Peyer's patch (tissue), 4 donors: Measurements from ENCODE around the gene CSF3R. TPM values are rescaled to one million over a fixed set of nuclear protein-coding genes. Genes with fewer than 3 reads are reported as not detected.

Experiments used
- DNase-seq, 3 donors: peaks; one replicate each; pipeline ENCODE4 v3.0.0-alpha.2; 2017 to 2019
- H3K27ac ChIP-seq, 4 donors: fragments of 200-600 bp; sonication (generic); one replicate each; pipeline ENCODE4 v1.5.1; 2016 to 2019
- H3K27me3 ChIP-seq, 2 donors: fragments of 200-600 bp; sonication (generic); one replicate each; pipeline ENCODE4 v1.5.1; 2019
- H3K36me3 ChIP-seq, 3 donors: fragments of 200-600 bp; sonication (generic); one replicate each; pipeline ENCODE4 v1.5.1; 2016 to 2019
- H3K4me1 ChIP-seq, 4 donors: fragments of 200-600 bp; sonication (generic); one replicate each; pipeline ENCODE4 v1.5.1; 2016 to 2019
- H3K4me3 ChIP-seq, 4 donors: fragments of 200-600 bp; sonication (generic); 1 replicate in 3 of 4; 2 replicates in 1 of 4; pipeline ENCODE4 v1.5.1; 2016 to 2019; ENCODE audit warnings: mild to moderate bottlenecking in 1 of 4
- H3K9me3 ChIP-seq, 4 donors: fragments of 200-600 bp; sonication (generic); one replicate each; pipeline ENCODE4 v1.5.1; 2016 to 2019; ENCODE audit warnings: mild to moderate bottlenecking in 1 of 4
- CTCF ChIP-seq, 6 experiments: fragments of 450-650 bp in 4 of 6; fragments of 200-600 bp in 2 of 6; sonication (generic) in 1 of 6; IDR thresholded peaks; one replicate each; pipeline ENCODE4 v1.5.1; 2017 to 2019; ENCODE audit warnings: antibody characterized with exemption in 6 of 6, mild to moderate bottlenecking in 3 of 6, moderate library complexity in 1 of 6
- POLR2A ChIP-seq, 2 donors: fragments of 450-650 bp; IDR thresholded peaks; one replicate each; pipeline ENCODE4 v1.5.1; 2017; ENCODE audit warnings: antibody characterized with exemption in 2 of 2, mild to moderate bottlenecking in 2 of 2, moderate library complexity in 2 of 2
- total RNA-seq, 4 donors: library from RNA; depleted of rRNA; stranded (reverse); fragments of >200 nt; gene quantifications; one replicate each; pipeline ENCODE4 v1.1.0, GENCODE V29; 2016

CSF3R gene
- total RNA-seq, 4 donors from 2014 or later = 1.6 to 41.3 (median 4.2) TPM

GRCh38 chr1:36516372-36517010, 33.8 kb upstream of the CSF3R start:
- DNase-seq = peak in 2 of 3 donors; percentile 31 to 65
- no peak overlapping the region for H3K27ac ChIP-seq
- no peak overlapping the region for H3K4me3 ChIP-seq
- H3K27me3 ChIP-seq = no peaks in the 10 kb centered on the region
- no peaks in the 10 kb centered on the region for H3K4me1 ChIP-seq
- H3K36me3 ChIP-seq = no peaks in the 10 kb centered on the region
- TF ChIP-seq CTCF (IDR thresholded peaks at IDR 0.05) (peak; percentile 12 to 69 (median 54)), POLR2A (IDR thresholded peaks at IDR 0.05) (no peak)
- H3K9me3 ChIP-seq = no peaks in the 10 kb centered on the region

- Histone ChIP-seq H3K9me3 (no peaks in the 10 kb centered on the region), H3K4me1 (no peaks in the 10 kb centered on the region), H3K27me3 (no peaks in the 10 kb centered on the region), H3K27ac (no peak overlapping the region), H3K4me3 (no peak overlapping the region), H3K36me3 (no peaks in the 10 kb centered on the region)
- TF ChIP-seq CTCF (IDR thresholded peaks at IDR 0.05) (no peak), POLR2A (IDR thresholded peaks at IDR 0.05) (no peak)
- DNase-seq = no peak
Observed at GRCh38 chr1:36515315-36516138, 32.8 kb upstream of the CSF3R start.

- no peak for DNase-seq
- H3K4me3 ChIP-seq = no peak overlapping the region
Observed at GRCh38 chr1:36514501-36514900, 31.8 kb upstream of the CSF3R start.

GRCh38 chr1:36513676-36514473, 31.2 kb upstream of the CSF3R start:
- no peaks in the 10 kb centered on the region for H3K36me3 ChIP-seq
- DNase-seq = no peak
- H3K27ac ChIP-seq = no peak overlapping the region
- no peak overlapping the region for H3K4me3 ChIP-seq
- H3K4me1 ChIP-seq = no peaks in the 10 kb centered on the region
- no peaks in the 10 kb centered on the region for H3K27me3 ChIP-seq
- H3K9me3 ChIP-seq = no peaks in the 10 kb centered on the region
- no peak for TF ChIP-seq CTCF (IDR thresholded peaks at IDR 0.05)
- TF ChIP-seq POLR2A (IDR thresholded peaks at IDR 0.05) = no peak

More at GRCh38 chr1:36514501-36514900, 31.8 kb upstream of the CSF3R start:
- no peaks in the 10 kb centered on the region for H3K9me3 ChIP-seq
- TF ChIP-seq CTCF (IDR thresholded peaks at IDR 0.05) = no peak
- TF ChIP-seq POLR2A (IDR thresholded peaks at IDR 0.05) = no peak
- H3K27me3 ChIP-seq = no peaks in the 10 kb centered on the region
- H3K4me1 ChIP-seq = no peaks in the 10 kb centered on the region
- H3K27ac ChIP-seq = no peak overlapping the region
- H3K36me3 ChIP-seq = no peaks in the 10 kb centered on the region

- no peaks in the 10 kb centered on the region for H3K27me3 ChIP-seq
Observed at GRCh38 chr1:36512842-36513241, 30.1 kb upstream of the CSF3R start.

More at GRCh38 chr1:36512842-36513241, 30.1 kb upstream of the CSF3R start:
- Histone ChIP-seq H3K9me3 (no peaks in the 10 kb centered on the region), H3K36me3 (no peaks in the 10 kb centered on the region), H3K4me3 (no peak overlapping the region), H3K4me1 (no peaks in the 10 kb centered on the region), H3K27ac (no peak overlapping the region)
- no peak for DNase-seq
- TF ChIP-seq CTCF (IDR thresholded peaks at IDR 0.05) (no peak), POLR2A (IDR thresholded peaks at IDR 0.05) (no peak)
